HG03575 (cell line): ENCODE measurements around the gene TEKT5.

ENCODE experiments used
- ATAC-seq: cut with Tn5 transposase; IDR thresholded peaks from one replicate; pipeline ENCODE4 v1.9.1; 2021; ENCODE audit not compliant: unreplicated experiment, insufficient number of reproducible peaks, low FRiP score; ENCODE audit errors: extremely low read depth

The TEKT5 gene

GRCh38 chr16:10597187-10597601 is 97.5 kb downstream of the TEKT5 start:
- ATAC-seq = no peak

- ATAC-seq = no peak
Observed at GRCh38 chr16:10594312-10594950, 100.3 kb downstream of the TEKT5 start.

- no peak for ATAC-seq
Observed at GRCh38 chr16:10592611-10593010, 102.1 kb downstream of the TEKT5 start.

- ATAC-seq = no peak
Observed at GRCh38 chr16:10590342-10590741, 104.4 kb downstream of the TEKT5 start.

- ATAC-seq = no peak
Observed at GRCh38 chr16:10589109-10589508, 105.6 kb downstream of the TEKT5 start.

GRCh38 chr16:10587622-10588021 is 107.1 kb downstream of the TEKT5 start:
- no peak for ATAC-seq

GRCh38 chr16:10584981-10585438 is 109.7 kb downstream of the TEKT5 start:
- ATAC-seq = no peak

GRCh38 chr16:10583269-10583668 is 111.5 kb downstream of the TEKT5 start:
- ATAC-seq = no peak

GRCh38 chr16:10581507-10581906 is 113.2 kb downstream of the TEKT5 start:
- ATAC-seq = no peak

GRCh38 chr16:10580883-10581247 is 113.9 kb downstream of the TEKT5 start:
- ATAC-seq = no peak

GRCh38 chr16:10579965-10580882 is 114.5 kb downstream of the TEKT5 start, which contains the start of gene EMP2:
EMP2 (minus strand) TSS chr16:10580598; CDS start chr16:10547617, 32,981 bp downstream.
- no peak for ATAC-seq

GRCh38 chr16:10579575-10579964 is 115.2 kb downstream of the TEKT5 start:
- ATAC-seq = no peak

- no peak for ATAC-seq
Observed at GRCh38 chr16:10578474-10579316, 116.0 kb downstream of the TEKT5 start.
